GM21515 (cell line): ENCODE results near the gene TBX21.

Experiments
- ATAC-seq: cut with Tn5 transposase; IDR thresholded peaks from one replicate; pipeline ENCODE4 v1.9.1; 2021; ENCODE audit not compliant: unreplicated experiment

TBX21 gene

GRCh38 chr17:47697906-47698711 lies 34.9 kb upstream of the TBX21 start:
- no peak for ATAC-seq

- ATAC-seq, result no peak
These were observed 34.1 kb upstream of the TBX21 start for GRCh38 chr17:47698749-47699535.

- ATAC-seq, result no peak
These were observed 33.5 kb upstream of the TBX21 start for GRCh38 chr17:47699536-47699840.

GRCh38 chr17:47700471-47701449 lies 32.3 kb upstream of the TBX21 start:
- ATAC-seq, result no peak

GRCh38 chr17:47701608-47702007 lies 31.4 kb upstream of the TBX21 start:
- ATAC-seq, result no peak

- no peak for ATAC-seq
These were observed 30.5 kb upstream of the TBX21 start for GRCh38 chr17:47702391-47702995.

- no peak for ATAC-seq
These were observed 29.8 kb upstream of the TBX21 start for GRCh38 chr17:47703191-47703591.

GRCh38 chr17:47703671-47704070 lies 29.4 kb upstream of the TBX21 start:
- ATAC-seq, result no peak

- no peak for ATAC-seq
These were observed 28.9 kb upstream of the TBX21 start for GRCh38 chr17:47704116-47704515.

- no peak for ATAC-seq
These were observed 28.3 kb upstream of the TBX21 start for GRCh38 chr17:47704736-47705135.

- ATAC-seq, result no peak
These were observed 27.2 kb upstream of the TBX21 start for GRCh38 chr17:47705536-47706530.

GRCh38 chr17:47707056-47707804 lies 25.8 kb upstream of the TBX21 start:
- ATAC-seq, result no peak

- no peak for ATAC-seq
These were observed 25.2 kb upstream of the TBX21 start for GRCh38 chr17:47707884-47708283.

- ATAC-seq, result no peak
These were observed 24.6 kb upstream of the TBX21 start for GRCh38 chr17:47708312-47708863.

GRCh38 chr17:47708864-47709541 lies 24.0 kb upstream of the TBX21 start:
- ATAC-seq, result no peak

GRCh38 chr17:47709594-47709993 lies 23.4 kb upstream of the TBX21 start:
- no peak for ATAC-seq

- no peak for ATAC-seq
These were observed 21.5 kb upstream of the TBX21 start for GRCh38 chr17:47711366-47712099.
